ENCODE results near the gene USHBP1. TPM values are rescaled to one million over a fixed set of nuclear protein-coding genes. Genes with fewer than 3 reads are reported as not detected.

USHBP1 gene
- total and polyA plus RNA-seq, 9 donors = 1.1 to 8.9 (median 2.0) TPM

DNA sequence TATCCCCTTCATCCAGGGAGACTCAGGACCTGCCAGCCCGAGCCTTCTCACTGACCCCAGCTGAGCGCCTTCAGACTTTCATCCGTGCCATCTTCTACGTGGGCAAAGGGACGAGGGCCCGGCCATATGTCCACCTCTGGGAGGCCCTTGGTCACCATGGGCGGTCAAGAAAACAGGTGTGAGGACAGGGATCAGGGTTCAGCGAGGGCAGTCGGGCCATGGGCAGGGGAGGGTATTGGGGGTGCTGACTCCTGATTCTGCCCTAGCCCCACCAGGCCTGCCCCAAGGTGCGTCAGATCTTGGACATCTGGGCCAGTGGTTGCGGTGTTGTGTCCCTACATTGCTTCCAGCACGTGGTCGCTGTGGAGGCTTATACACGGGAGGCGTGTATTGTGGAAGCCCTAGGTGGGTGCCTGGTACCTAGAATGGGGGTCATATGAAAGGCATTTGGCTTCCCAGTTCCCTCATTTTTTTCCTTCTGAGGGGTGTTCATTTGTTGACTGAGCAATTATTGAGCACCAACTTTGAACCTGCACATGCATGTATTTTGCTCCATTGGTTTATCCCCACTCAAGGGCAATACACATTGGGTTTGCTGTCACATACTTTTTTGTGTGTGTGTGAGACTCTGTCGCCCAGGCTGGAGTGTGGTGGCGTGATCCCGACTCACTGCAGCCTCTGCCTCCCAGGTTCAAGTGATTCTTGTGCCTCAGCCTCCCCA lies 21.0 kb upstream of the USHBP1 start:
- TF ChIP-seq POLR2A (IDR thresholded peaks at IDR 0.05) = no peak
- intact Hi-C loops (cut with DNase I) = loop anchor here in 3 of 4 donors (10.0 kb wide), 3 partner anchors 81 to 511 kb away; partner anchors contain the start of genes HAUS8 (in 2 of the 3) and MYO9B (in 2 of the 3)
- Histone ChIP-seq H3K9me3 (no peaks in the 10 kb centered on the region), H3K4me3 (no peak overlapping the region), H3K36me3 (no peaks in the 10 kb centered on the region), H3K27me3 (no peaks in the 10 kb centered on the region), H3K27ac (no peak overlapping the region), H3K4me1 (ENCODE audit: insufficient read depth) (peaks cover 6% of the 10 kb centered on the region)
- 90 to 92% (median 91%) methylated on average over 18 of the region's 18 CpGs for WGBS, 3 donors
- DNase-seq = no peak

DNA sequence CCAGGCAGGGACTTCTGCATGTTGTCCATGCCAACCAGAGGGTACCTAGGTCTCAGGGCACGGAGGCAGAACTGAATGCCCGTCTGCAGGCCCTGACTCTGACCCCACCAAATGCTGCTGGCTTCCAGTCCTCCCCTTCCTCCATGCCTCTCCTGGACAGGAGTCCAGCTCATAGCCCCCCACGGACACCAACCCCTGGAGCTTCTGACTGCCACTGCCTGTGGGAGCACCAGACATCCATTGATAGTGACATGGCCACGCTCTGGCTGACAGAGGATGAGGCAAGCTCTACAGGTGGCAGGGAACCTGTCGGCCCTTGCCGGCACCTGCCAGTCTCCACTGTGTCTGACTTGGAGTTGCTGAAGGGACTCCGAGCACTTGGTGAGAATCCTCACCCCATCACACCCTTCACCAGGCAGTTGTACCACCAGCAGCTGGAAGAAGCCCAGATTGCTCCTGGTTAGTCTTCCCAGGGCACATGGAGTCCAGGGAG lies 19.0 kb upstream of the USHBP1 start:
- H3K4me1 ChIP-seq (ENCODE audit: insufficient read depth) = peaks cover 6% of the 10 kb centered on the region
- intact Hi-C loops (cut with DNase I) = loop anchor here (2.0 to 10.0 kb wide), 7 partner anchors 76 to 509 kb away; partner anchors contain the start of genes HAUS8 (in 2 of the 4) and MYO9B (in 2 of the 4)

DNA sequence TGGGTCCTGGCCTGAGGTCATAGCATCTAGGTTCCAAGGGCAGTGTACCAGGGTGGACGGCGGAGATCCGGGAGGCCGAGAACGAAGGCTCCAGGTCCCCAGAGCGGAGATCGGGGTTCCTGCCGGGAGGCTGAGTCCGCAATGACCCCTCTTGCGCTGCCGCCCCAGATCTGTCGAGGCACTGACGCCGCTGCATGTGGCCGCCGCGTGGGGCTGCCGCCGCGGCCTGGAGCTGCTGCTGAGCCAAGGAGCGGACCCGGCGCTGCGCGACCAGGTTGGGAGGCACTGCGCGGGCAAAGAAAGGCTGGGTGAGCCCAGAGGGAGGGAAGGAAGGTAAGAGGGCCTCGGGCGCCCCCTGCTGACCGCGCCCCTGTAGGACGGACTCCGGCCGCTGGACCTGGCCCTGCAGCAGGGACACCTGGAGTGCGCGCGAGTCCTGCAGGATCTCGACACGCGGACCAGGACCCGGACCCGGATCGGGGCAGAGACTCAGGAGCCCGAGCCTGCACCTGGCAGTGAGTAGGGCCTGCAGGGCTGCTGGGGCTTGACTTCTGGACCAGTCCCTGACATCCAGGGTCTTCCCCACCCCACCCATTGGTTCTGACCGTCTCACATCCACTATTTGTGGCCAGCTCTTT lies 18.1 kb upstream of the USHBP1 start:
- Histone ChIP-seq H3K27ac (peak overlapping the region in 1 of 2 donors; percentile 19), H3K4me3 (no peak overlapping the region), H3K36me3 (no peaks in the 10 kb centered on the region), H3K9me3 (no peaks in the 10 kb centered on the region), H3K4me1 (ENCODE audit: insufficient read depth) (peaks cover 6% of the 10 kb centered on the region), H3K27me3 (no peaks in the 10 kb centered on the region)
- TF ChIP-seq, protein P1, sequence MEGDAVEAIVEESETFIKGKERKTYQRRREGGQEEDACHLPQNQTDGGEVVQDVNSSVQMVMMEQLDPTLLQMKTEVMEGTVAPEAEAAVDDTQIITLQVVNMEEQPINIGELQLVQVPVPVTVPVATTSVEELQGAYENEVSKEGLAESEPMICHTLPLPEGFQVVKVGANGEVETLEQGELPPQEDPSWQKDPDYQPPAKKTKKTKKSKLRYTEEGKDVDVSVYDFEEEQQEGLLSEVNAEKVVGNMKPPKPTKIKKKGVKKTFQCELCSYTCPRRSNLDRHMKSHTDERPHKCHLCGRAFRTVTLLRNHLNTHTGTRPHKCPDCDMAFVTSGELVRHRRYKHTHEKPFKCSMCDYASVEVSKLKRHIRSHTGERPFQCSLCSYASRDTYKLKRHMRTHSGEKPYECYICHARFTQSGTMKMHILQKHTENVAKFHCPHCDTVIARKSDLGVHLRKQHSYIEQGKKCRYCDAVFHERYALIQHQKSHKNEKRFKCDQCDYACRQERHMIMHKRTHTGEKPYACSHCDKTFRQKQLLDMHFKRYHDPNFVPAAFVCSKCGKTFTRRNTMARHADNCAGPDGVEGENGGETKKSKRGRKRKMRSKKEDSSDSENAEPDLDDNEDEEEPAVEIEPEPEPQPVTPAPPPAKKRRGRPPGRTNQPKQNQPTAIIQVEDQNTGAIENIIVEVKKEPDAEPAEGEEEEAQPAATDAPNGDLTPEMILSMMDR (IDR thresholded peaks at IDR 0.05) = peak; percentile 56 to 86 (median 75)
- no peak for TF ChIP-seq EP300 (IDR thresholded peaks at IDR 0.05)
- TF ChIP-seq POLR2A (IDR thresholded peaks at IDR 0.05) = no peak
- DNase-seq = peak; percentile 66 to 87 (median 76)
- WGBS, 3 donors = 1 to 3% (median 1%) methylated on average over 39 to 45 of the region's 45 CpGs
- intact Hi-C loops (cut with DNase I) = loop anchor here (2.0 to 10.0 kb wide), 7 partner anchors 75 to 508 kb away; partner anchors contain the start of genes HAUS8 (in 2 of the 4) and MYO9B (in 2 of the 4)

More for the DNA sequence above, 19.0 kb upstream of the USHBP1 start:
- no peak overlapping the region for H3K27ac ChIP-seq
- WGBS, 3 donors = 84 to 91% (median 88%) methylated on average over 7 of the region's 7 CpGs
- H3K27me3 ChIP-seq = no peaks in the 10 kb centered on the region
- TF ChIP-seq POLR2A (IDR thresholded peaks at IDR 0.05) (no peak), EP300 (IDR thresholded peaks at IDR 0.05) (no peak)
- TF ChIP-seq, protein P1 (IDR thresholded peaks at IDR 0.05) = no peak
- no peaks in the 10 kb centered on the region for H3K36me3 ChIP-seq
- H3K9me3 ChIP-seq = no peaks in the 10 kb centered on the region
- no peak overlapping the region for H3K4me3 ChIP-seq
- no peak for DNase-seq

DNA sequence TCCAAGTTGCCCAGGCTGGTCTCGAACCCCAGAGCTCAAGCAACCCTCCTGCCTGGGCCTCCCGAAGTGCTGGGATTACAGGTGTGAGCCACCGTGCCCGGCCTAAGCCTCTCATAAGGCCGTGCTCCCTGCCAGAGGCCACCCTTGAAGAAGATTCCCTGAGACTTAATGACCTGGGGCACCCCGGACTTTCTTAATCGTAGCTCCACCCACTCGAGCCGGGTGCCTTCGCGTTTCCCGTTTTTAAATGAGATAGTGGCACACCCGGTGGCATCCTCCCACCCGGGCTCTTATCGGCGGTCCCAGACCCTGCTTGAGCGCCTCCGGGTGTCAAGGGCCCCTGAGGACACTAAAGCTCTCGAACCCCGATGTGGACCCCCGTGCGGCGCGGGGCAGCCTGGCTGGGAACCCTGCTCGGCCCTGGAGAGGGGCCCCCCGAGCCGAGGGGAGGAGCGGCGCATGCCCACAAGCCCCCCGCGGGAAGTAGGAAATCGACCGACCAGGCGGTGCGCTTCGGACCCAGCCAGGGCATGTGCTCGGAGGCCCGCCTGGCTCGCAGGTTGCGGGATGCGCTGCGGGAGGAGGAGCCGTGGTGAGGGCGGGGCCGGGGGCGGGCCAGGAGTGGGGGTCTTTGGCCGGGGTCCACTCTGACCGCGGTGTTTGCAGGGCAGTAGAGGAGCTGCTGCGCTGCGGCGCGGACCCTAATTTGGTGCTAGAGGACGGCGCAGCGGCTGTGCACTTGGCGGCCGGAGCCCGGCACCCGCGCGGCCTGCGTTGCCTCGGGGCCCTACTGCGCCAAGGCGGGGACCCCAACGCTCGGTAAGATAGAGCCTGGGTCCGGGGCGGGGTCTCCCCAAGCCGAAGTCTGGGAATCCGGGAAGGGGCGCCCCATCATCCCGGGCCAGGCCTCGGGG lies 17.1 kb upstream of the USHBP1 start, which contains the start of gene ANKLE1:
ANKLE1 (plus strand) TSS at position 511 of the 914 bp plus-strand sequence; CDS start at position 531, 20 bp downstream.
- Histone ChIP-seq H3K36me3 (no peaks in the 10 kb centered on the region), H3K27ac (peak within 1 kb of the TSS in 1 of 2 donors; percentile 19), H3K4me1 (ENCODE audit: insufficient read depth) (peaks cover 6% of the 10 kb centered on the region), H3K27me3 (no peaks in the 10 kb centered on the region), H3K4me3 (no peak within 1 kb of the TSS), H3K9me3 (no peaks in the 10 kb centered on the region)
- intact Hi-C loops (cut with DNase I) = loop anchor here (2.0 to 10.0 kb wide), 7 partner anchors 74 to 507 kb away; partner anchors contain the start of genes HAUS8 (in 2 of the 4) and MYO9B (in 2 of the 4)
- peak in 2 of 5 donors; percentile 46 to 52 for DNase-seq
- WGBS, 3 donors = 4 to 12% (median 5%) methylated on average over 44 to 75 of the region's 75 CpGs
- TF ChIP-seq, protein P1 (IDR thresholded peaks at IDR 0.05) = no peak
- TF ChIP-seq EP300 (IDR thresholded peaks at IDR 0.05) (no peak), POLR2A (IDR thresholded peaks at IDR 0.05) (no peak)
